Body of pancreas (tissue), 4 donors: Measurements from ENCODE around the gene OLAH. TPM values are rescaled to one million over a fixed set of nuclear protein-coding genes. Genes with fewer than 3 reads are reported as not detected.

Experiments used
- ATAC-seq: fragments of 150-250 bp; one replicate; pipeline ENCODE4 v1.9.1; 2016
- DNase-seq, 4 donors: peaks; one replicate each; pipeline ENCODE4 v3.0.0-alpha.2; 2019
- H3K27ac ChIP-seq, 4 donors: fragments of 200-600 bp; sonication (generic); 1 replicate in 3 of 4; 2 replicates in 1 of 4; pipeline versions ENCODE4 v1.5.1 to v1.6.1; 2016 to 2019; ENCODE audit warnings: mild to moderate bottlenecking in 1 of 4, mixed read lengths in 1 of 4, moderate library complexity in 1 of 4
- H3K27me3 ChIP-seq, 2 donors: fragments of 200-600 bp; sonication (generic); one replicate each; pipeline ENCODE4 v1.6.0; 2016; ENCODE audit warnings: mild to moderate bottlenecking in 1 of 2
- H3K36me3 ChIP-seq, 2 donors: fragments of 200-600 bp; sonication (generic); replicated peaks in 1 of 2; 2 replicates each; pipeline ENCODE4 v1.5.1; 2016; ENCODE audit warnings: low read depth in 2 of 2; ENCODE audit not compliant: insufficient read depth in 1 of 2
- H3K4me1 ChIP-seq: fragments of 200-600 bp; sonication (generic); one replicate; pipeline ENCODE4 v1.6.0; 2016
- H3K4me3 ChIP-seq, 2 donors: fragments of 200-600 bp; sonication (generic); 1 replicate in 1 of 2; 2 replicates in 1 of 2; pipeline ENCODE4 v1.5.1; 2016 to 2019
- H3K9me3 ChIP-seq, 3 donors: fragments of 200-600 bp; sonication (generic); 1 replicate in 2 of 3; 2 replicates in 1 of 3; pipeline ENCODE4 v1.5.1; 2016
- POLR2A ChIP-seq, 3 donors: fragments of 450-650 bp; IDR thresholded peaks; one replicate each; pipeline ENCODE4 v1.6.1; 2016; ENCODE audit warnings: antibody characterized with exemption in 3 of 3, mild to moderate bottlenecking in 2 of 3
- WGBS, 2 donors: methylation state at CpG; one replicate each; pipeline ENCODE4 v1.1.5; 2017; 5-methylcytosine and 5-hydroxymethylcytosine counted together
- intact Hi-C: fragments of 100-400 bp; cut with DNase I; formaldehyde crosslinking; loops from one replicate; pipeline ENCODE4 v1.15.1; 2023
- total RNA-seq, 2 donors: library from RNA; depleted of rRNA; stranded (reverse); fragments of >200 nt; gene quantifications; one replicate each; pipeline ENCODE4 v1.1.0, GENCODE V29; 2016
- TF ChIP-seq, protein P1 (sequence below), 7 experiments: fragments of 450-650 bp in 4 of 7; fragments of 200-600 bp in 3 of 7; sonication (generic) in 3 of 7; IDR thresholded peaks; one replicate each; pipeline ENCODE4 v1.5.1; 2016 to 2019; ENCODE audit warnings: antibody characterized with exemption in 7 of 7

OLAH gene
- total RNA-seq, 2 donors from 2014 or later, result not detected

DNA sequence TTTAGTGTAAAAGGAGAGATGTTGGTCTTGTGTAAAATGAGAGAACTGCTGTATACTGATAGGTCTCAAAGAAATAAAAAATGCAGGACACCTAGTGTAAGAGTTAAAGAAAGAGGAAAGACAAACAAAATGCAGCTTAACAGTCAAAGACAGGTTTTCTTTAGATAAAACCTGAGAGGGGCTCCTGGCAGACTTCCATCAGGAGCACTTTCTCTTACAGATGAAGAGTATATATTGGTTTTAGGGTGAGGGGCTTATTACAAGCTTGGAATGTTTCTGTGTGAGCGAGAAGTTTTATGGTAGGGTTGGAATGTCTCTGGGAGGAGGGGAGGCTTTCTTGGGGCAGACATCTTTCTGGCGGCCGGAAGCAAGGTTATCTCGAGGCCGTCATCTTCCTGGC lies 28.6 kb downstream of the OLAH start:
- no peaks in the 10 kb centered on the region for H3K27me3 ChIP-seq
- WGBS, 2 donors, result 65 to 94% methylated on average over 5 of the region's 5 CpGs
- H3K4me3 ChIP-seq, result no peak overlapping the region
- no peak for DNase-seq
- H3K36me3 ChIP-seq, result no peaks in the 10 kb centered on the region
- intact Hi-C loops, result no loop called here
- no peak for TF ChIP-seq POLR2A (IDR thresholded peaks at IDR 0.05)
- TF ChIP-seq, protein P1, sequence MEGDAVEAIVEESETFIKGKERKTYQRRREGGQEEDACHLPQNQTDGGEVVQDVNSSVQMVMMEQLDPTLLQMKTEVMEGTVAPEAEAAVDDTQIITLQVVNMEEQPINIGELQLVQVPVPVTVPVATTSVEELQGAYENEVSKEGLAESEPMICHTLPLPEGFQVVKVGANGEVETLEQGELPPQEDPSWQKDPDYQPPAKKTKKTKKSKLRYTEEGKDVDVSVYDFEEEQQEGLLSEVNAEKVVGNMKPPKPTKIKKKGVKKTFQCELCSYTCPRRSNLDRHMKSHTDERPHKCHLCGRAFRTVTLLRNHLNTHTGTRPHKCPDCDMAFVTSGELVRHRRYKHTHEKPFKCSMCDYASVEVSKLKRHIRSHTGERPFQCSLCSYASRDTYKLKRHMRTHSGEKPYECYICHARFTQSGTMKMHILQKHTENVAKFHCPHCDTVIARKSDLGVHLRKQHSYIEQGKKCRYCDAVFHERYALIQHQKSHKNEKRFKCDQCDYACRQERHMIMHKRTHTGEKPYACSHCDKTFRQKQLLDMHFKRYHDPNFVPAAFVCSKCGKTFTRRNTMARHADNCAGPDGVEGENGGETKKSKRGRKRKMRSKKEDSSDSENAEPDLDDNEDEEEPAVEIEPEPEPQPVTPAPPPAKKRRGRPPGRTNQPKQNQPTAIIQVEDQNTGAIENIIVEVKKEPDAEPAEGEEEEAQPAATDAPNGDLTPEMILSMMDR (IDR thresholded peaks at IDR 0.05), result no peak
- no peak overlapping the region for H3K27ac ChIP-seq
- no peak for ATAC-seq
- H3K4me1 ChIP-seq, result no peaks in the 10 kb centered on the region
- no peaks in the 10 kb centered on the region for H3K9me3 ChIP-seq

DNA sequence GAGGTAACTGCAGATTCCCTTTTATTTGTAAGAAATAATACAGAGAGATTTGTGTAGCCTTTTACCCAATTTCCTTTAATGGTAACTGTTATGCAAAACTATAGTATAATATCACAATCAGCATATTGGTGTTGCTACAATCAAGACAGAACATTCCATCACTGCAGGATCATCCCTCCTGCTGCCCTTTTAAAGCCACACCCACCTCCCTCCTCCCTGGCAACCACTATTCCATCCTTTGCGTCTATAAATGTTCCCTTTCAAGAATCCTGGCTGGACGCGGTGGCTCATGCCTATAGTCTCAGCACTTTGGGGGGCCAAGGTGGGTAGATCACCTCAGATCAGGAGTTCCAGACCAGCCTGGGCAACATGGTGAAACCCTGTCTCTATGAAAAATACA lies 31.7 kb downstream of the OLAH start:
- intact Hi-C loops, result no loop called here
- ATAC-seq (no peak), DNase-seq (no peak)
- Histone ChIP-seq H3K4me1 (no peaks in the 10 kb centered on the region), H3K27me3 (no peaks in the 10 kb centered on the region), H3K36me3 (no peaks in the 10 kb centered on the region), H3K9me3 (no peaks in the 10 kb centered on the region), H3K4me3 (no peak overlapping the region), H3K27ac (no peak overlapping the region)
- WGBS, 2 donors, result 91 to 100% methylated on average over 3 of the region's 3 CpGs
- TF ChIP-seq, protein P1 (IDR thresholded peaks at IDR 0.05), result no peak
- TF ChIP-seq POLR2A (IDR thresholded peaks at IDR 0.05), result no peak

DNA sequence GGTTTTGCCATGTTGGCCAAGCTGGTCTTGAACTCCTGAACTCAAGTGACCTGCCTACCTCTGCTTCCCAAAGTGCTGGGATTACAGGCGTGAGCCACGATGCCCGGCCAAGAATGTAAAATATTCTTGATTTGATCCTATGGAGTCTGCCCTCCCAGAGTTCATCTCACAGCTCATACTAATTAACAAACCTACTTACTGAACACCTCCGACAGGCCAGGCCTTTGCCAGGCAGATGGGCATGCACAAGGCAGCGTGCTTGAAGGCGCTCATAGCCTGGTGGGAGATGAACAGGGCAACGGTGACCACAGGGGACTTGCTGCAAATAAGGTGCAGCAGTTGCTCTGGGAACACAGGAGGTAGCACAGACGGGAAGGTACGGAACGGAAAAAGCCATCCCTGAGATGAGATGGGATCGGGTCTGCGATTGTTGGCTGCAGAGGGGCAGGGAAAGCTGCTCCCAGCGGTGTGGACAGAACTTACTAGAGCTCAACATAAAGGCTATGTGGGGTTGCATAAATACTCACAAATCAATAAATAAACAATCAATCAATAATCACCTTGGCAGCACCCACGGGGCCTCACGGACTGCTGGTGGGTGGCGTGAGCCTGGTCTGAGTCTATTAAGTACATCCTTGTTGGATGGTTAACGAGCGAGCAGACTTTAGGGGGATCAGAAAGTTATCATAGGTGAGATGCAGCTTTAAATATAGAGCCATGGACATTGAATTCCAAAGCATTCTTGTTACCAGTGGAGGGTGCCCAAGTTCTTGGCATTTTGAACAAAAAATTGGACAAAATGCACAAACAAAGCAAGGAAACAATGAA lies 40.1 kb downstream of the OLAH start:
- WGBS, 2 donors, result 58 to 61% methylated on average over 18 of the region's 18 CpGs
- H3K27ac ChIP-seq, result peak overlapping the region; percentile 25 to 66 (median 61)
- H3K36me3 ChIP-seq, result no peaks in the 10 kb centered on the region
- no peak overlapping the region for H3K4me3 ChIP-seq
- intact Hi-C loops, result no loop called here
- TF ChIP-seq, protein P1 (IDR thresholded peaks at IDR 0.05), result no peak
- TF ChIP-seq POLR2A (IDR thresholded peaks at IDR 0.05), result no peak
- peaks cover 6% of the 10 kb centered on the region for H3K4me1 ChIP-seq
- no peaks in the 10 kb centered on the region for H3K9me3 ChIP-seq
- DNase-seq (no peak), ATAC-seq (peak; percentile 3)
- no peaks in the 10 kb centered on the region for H3K27me3 ChIP-seq

DNA sequence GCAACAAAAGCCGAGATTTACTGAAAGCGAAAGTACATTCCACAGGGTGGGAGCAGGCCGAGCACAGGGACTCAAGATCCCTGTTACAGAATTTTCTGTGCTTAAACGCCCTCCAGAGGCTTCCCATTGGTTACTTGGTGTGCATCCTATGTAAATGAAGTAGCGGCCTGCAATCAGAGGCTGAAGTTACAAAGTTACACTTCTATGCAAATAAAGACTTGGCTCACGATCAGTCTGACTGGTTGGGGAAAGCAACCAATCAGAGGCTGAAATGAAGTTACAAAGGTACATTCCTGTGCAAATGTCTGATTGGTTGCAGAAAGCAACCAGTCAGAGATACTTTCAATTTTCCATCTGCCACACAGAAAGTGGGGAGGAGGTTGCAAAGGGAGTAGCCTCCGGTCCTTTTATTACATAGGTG lies 40.8 kb downstream of the OLAH start:
- no peaks in the 10 kb centered on the region for H3K9me3 ChIP-seq
- ATAC-seq (peak; percentile 88), DNase-seq (peak; percentile 51 to 77 (median 60))
- H3K27ac ChIP-seq, result peak overlapping the region; percentile 25 to 66 (median 61)
- H3K4me1 ChIP-seq, result peaks cover 6% of the 10 kb centered on the region
- H3K4me3 ChIP-seq, result no peak overlapping the region
- no peaks in the 10 kb centered on the region for H3K27me3 ChIP-seq
- TF ChIP-seq, protein P1 (IDR thresholded peaks at IDR 0.05), result peak in 1 of 7 experiments; percentile 1
- TF ChIP-seq POLR2A (IDR thresholded peaks at IDR 0.05), result no peak
- intact Hi-C loops, result no loop called here
- no peaks in the 10 kb centered on the region for H3K36me3 ChIP-seq
- 19 to 26% methylated on average over 7 of the region's 7 CpGs for WGBS, 2 donors
